H9 (cell line): ENCODE results near the gene HMGA1. TPM values are rescaled to one million over a fixed set of nuclear protein-coding genes. Genes with fewer than 3 reads are reported as not detected.

Experiments used
- DNase-seq: peaks from one replicate; pipeline ENCODE4 v3.0.0-alpha.2; 2017
- H2AFZ ChIP-seq: one replicate; pipeline ENCODE4 v1.6.1; 2013; ENCODE audit warnings: mild to moderate bottlenecking, low read length, control low read depth, moderate library complexity
- H2AK5ac ChIP-seq: 2 replicates; pipeline ENCODE4 v1.6.1; 2013; ENCODE audit warnings: low read length, control low read depth, mixed read lengths; ENCODE audit not compliant: insufficient read length
- H2BK120ac ChIP-seq: one replicate; pipeline ENCODE4 v1.6.1; 2013; ENCODE audit warnings: low read depth, mild to moderate bottlenecking, low read length, control low read depth, inconsistent platforms; ENCODE audit not compliant: poor library complexity, severe bottlenecking
- H2BK12ac ChIP-seq: 2 replicates; pipeline ENCODE4 v1.6.1; 2013; ENCODE audit warnings: low read length, control low read depth, mixed read lengths, low read depth; ENCODE audit not compliant: insufficient read length
- H2BK15ac ChIP-seq: 2 replicates; pipeline ENCODE4 v1.6.1; 2013; ENCODE audit warnings: low read depth, low read length, control low read depth
- H2BK20ac ChIP-seq: one replicate; pipeline ENCODE4 v1.6.1; 2013; ENCODE audit warnings: low read depth, mild to moderate bottlenecking, low read length, control low read depth, inconsistent platforms; ENCODE audit not compliant: poor library complexity, severe bottlenecking
- H2BK5ac ChIP-seq: 2 replicates; pipeline ENCODE4 v1.6.1; 2013; ENCODE audit warnings: low read length, control low read depth, mixed read lengths; ENCODE audit not compliant: insufficient read length
- H3K14ac ChIP-seq: 2 replicates; pipeline ENCODE4 v1.6.1; 2013; ENCODE audit warnings: low read length, control low read depth; ENCODE audit not compliant: insufficient read depth
- H3K18ac ChIP-seq: 2 replicates; pipeline ENCODE4 v1.6.1; 2013; ENCODE audit warnings: low read depth, mild to moderate bottlenecking, mixed read lengths, low read length, control low read depth; ENCODE audit not compliant: insufficient read length
- H3K23ac ChIP-seq: 2 replicates; pipeline ENCODE4 v1.6.1; 2013; ENCODE audit warnings: low read length, control low read depth, mixed read lengths, low read depth; ENCODE audit not compliant: insufficient read length
- H3K23me2 ChIP-seq: 2 replicates; pipeline ENCODE4 v1.6.1; 2013; ENCODE audit warnings: low read depth, mild to moderate bottlenecking, mixed read lengths, low read length, control low read depth; ENCODE audit not compliant: insufficient read length, poor library complexity, severe bottlenecking
- H3K27ac ChIP-seq: 2 replicates; pipeline ENCODE4 v1.5.1; 2013; ENCODE audit warnings: low read length, control low read depth, mixed read lengths, low read depth; ENCODE audit not compliant: insufficient read length
- H3K27me3 ChIP-seq: 2 replicates; pipeline ENCODE4 v1.6.1; 2013; ENCODE audit warnings: low read length, control low read depth, inconsistent platforms; ENCODE audit not compliant: insufficient read depth
- H3K4ac ChIP-seq: 2 replicates; pipeline ENCODE4 v1.6.1; 2013; ENCODE audit warnings: low read depth, mild to moderate bottlenecking, control low read depth, inconsistent platforms, low read length, moderate library complexity
- H3K4me1 ChIP-seq: 2 replicates; pipeline ENCODE4 v1.6.1; 2013; ENCODE audit warnings: low read length, control low read depth, inconsistent platforms; ENCODE audit not compliant: insufficient read depth
- H3K4me2 ChIP-seq: 2 replicates; pipeline ENCODE4 v1.6.1; 2013; ENCODE audit warnings: low read length, control low read depth, mixed read lengths; ENCODE audit not compliant: insufficient read length, insufficient read depth
- H3K56ac ChIP-seq: 2 replicates; pipeline ENCODE4 v1.6.1; 2013; ENCODE audit warnings: low read depth, mild to moderate bottlenecking, mixed read lengths, low read length, control low read depth; ENCODE audit not compliant: insufficient read length
- H3K79me1 ChIP-seq: 2 replicates; pipeline ENCODE4 v1.6.1; 2013; ENCODE audit warnings: low read depth, mild to moderate bottlenecking, moderate library complexity, low read length, control low read depth, inconsistent platforms; ENCODE audit not compliant: insufficient read depth, poor library complexity, severe bottlenecking
- H3K79me2 ChIP-seq: 2 replicates; pipeline ENCODE4 v1.6.1; 2013; ENCODE audit warnings: low read length, control low read depth, inconsistent platforms; ENCODE audit not compliant: insufficient read depth
- H3K9ac ChIP-seq: 2 replicates; pipeline ENCODE4 v1.6.1; 2013; ENCODE audit warnings: low read length, control low read depth, mixed read lengths; ENCODE audit not compliant: insufficient read length; ENCODE audit errors: extremely low read depth
- H3K9me3 ChIP-seq: one replicate; pipeline ENCODE4 v1.6.1; 2013; ENCODE audit warnings: low read depth, low read length, inconsistent platforms; ENCODE audit not compliant: control insufficient read depth
- H3T11ph ChIP-seq: one replicate; pipeline ENCODE4 v1.6.1; 2013; ENCODE audit warnings: mild to moderate bottlenecking, low read length, control low read depth, inconsistent platforms
- H4K20me1 ChIP-seq: one replicate; pipeline ENCODE4 v1.6.1; 2013; ENCODE audit not compliant: control insufficient read depth, insufficient read length, insufficient read depth
- H4K5ac ChIP-seq: 2 replicates; pipeline ENCODE4 v1.6.1; 2013; ENCODE audit warnings: low read depth, mild to moderate bottlenecking, mixed read lengths, low read length, control low read depth; ENCODE audit not compliant: insufficient read length
- H4K8ac ChIP-seq: replicated peaks from 2 replicates; pipeline ENCODE4 v1.6.1; 2013; ENCODE audit warnings: low read length, control low read depth, mixed read lengths, low read depth; ENCODE audit not compliant: insufficient read length
- H4K91ac ChIP-seq: 2 replicates; pipeline ENCODE4 v1.6.1; 2013; ENCODE audit warnings: low read depth, mild to moderate bottlenecking, moderate library complexity, mixed read lengths, low read length, control low read depth; ENCODE audit not compliant: insufficient read length
- H3K27ac Mint-ChIP-seq, 3 experiments: 2 replicates in 2 of 3; 3 replicates in 1 of 3; pipeline ENCODE4 v1.8.0; 2020 to 2021; ENCODE audit warnings: mixed read lengths in 3 of 3, mild to moderate bottlenecking in 1 of 3, moderate library complexity in 1 of 3
- H3K27me3 Mint-ChIP-seq: 2 replicates; pipeline ENCODE4 v1.8.0; 2021; ENCODE audit warnings: low read depth, mild to moderate bottlenecking, moderate library complexity, mixed read lengths
- H3K36me3 Mint-ChIP-seq, 3 experiments: 2 replicates in 2 of 3; 3 replicates in 1 of 3; pipeline ENCODE4 v1.8.0; 2020 to 2021; ENCODE audit warnings: low read depth in 3 of 3, mixed read lengths in 3 of 3; ENCODE audit not compliant: insufficient read depth in 1 of 3
- H3K4me1 Mint-ChIP-seq, 2 experiments: 2 replicates each; pipeline ENCODE4 v1.8.0; 2020; ENCODE audit warnings: mixed read lengths in 2 of 2
- H3K4me3 Mint-ChIP-seq, 2 experiments: 2 replicates in 1 of 2; 3 replicates in 1 of 2; pipeline ENCODE4 v1.8.0; 2020 to 2021; ENCODE audit warnings: mild to moderate bottlenecking in 2 of 2, mixed read lengths in 2 of 2, moderate library complexity in 1 of 2
- H3K9me3 Mint-ChIP-seq, 2 experiments: 2 replicates in 1 of 2; 3 replicates in 1 of 2; pipeline ENCODE4 v1.8.0; 2020; ENCODE audit warnings: mild to moderate bottlenecking in 2 of 2, mixed read lengths in 2 of 2, moderate library complexity in 1 of 2
- WGBS: extraction: QIAGEN DNeasy Blood & Tissue Kit; methylation state at CpG from one replicate; pipeline ENCODE4 v1.1.7; 2013; ENCODE audit warnings: missing lambda C conversion rate, low lambda C conversion rate, mixed read lengths; ENCODE audit not compliant: insufficient read length; ENCODE audit errors: extremely low coverage; 5-methylcytosine and 5-hydroxymethylcytosine counted together
- total RNA-seq: library from RNA; stranded (reverse); gene quantifications from 2 replicates; pipeline ENCODE4 v1.2.1, GENCODE V29; 2021
- TF ChIP-seq, protein P1 (sequence below): fragments of 200-600 bp; sonication (generic); conservative IDR thresholded peaks from 3 replicates; pipeline ENCODE4 v1.8.0; 2021; ENCODE audit warnings: antibody characterized with exemption, mild to moderate bottlenecking

The HMGA1 gene
- total RNA-seq, 1 experiment from 2014 or later = 2,116 TPM

DNA sequence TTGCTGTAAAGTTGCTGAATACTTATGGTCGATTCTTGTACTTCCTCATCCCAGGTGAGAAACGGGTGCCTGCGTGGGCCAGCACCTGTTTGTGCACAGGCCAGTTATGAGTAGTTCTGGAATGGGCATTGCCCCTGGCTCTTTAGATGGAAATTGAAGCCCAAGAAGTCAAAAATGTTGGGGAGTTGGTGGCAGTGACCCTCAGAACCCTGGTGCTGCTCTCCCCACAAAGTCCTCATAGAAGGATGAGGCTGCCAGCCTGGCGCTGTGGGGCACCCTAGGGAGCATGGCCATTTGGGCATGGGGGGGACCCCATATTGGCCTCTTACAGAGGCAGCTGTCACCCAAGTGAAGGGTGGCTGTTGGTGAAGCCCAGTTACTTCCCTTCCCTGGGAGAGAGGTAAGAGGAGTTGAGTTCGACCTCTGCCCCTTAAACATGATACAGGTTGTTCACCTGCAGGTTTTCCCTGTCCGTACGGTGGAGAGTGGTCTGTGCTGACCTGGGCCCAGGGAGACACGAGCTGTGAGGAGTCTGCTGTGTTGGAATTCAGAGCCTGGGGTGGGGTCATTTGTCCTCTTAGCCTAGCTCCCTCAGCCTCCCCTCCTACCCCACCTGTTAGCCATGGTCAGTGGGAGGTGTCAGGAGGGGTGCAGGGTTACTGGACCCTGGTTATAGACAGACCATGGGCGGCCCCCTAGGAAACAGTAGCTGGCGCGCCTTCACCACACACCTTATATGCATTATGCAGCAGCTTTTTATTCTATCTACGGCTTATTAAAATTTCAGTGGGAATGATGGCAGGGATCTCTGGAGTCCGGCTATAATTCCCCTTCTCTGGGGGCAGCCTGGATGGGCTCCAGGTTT is 4.9 kb downstream of the HMGA1 start:
- H4K91ac ChIP-seq = no peak overlapping the region
- Mint-ChIP-seq H3K9me3 (no peaks in the 10 kb centered on the region; a peak in 1 of 5 replicates), H3K4me3 (peak overlapping the region; percentile 57 to 88), H3K36me3 (peaks cover 60 to 82% (median 72%) of the 10 kb centered on the region in 3 experiments), H3K4me1 (peaks cover 53 to 72% of the 10 kb centered on the region in 2 experiments), H3K27ac (peak overlapping the region; percentile 46 to 96 (median 73); a peak in 3 of 7 replicates), H3K27me3 (no peaks in the 10 kb centered on the region; the same call in 1 of the 2 replicates)
- WGBS = no CpG with 5 or more reads among the region's 13 CpGs
- H2AFZ ChIP-seq = no peak overlapping the region
- H3K27me3 ChIP-seq = no peaks in the 10 kb centered on the region
- H3K4me1 ChIP-seq = peaks cover 6% of the 10 kb centered on the region
- H3K4ac ChIP-seq = no peak overlapping the region
- no peak overlapping the region for H3K56ac ChIP-seq
- H3K4me2 ChIP-seq = no peak overlapping the region
- H3K9me3 ChIP-seq = no peaks in the 10 kb centered on the region
- H3K18ac ChIP-seq = no peak overlapping the region
- H3K79me2 ChIP-seq = peaks cover 35% of the 10 kb centered on the region; the same call in 1 of the 2 replicates
- H4K20me1 ChIP-seq = no peaks in the 10 kb centered on the region
- H2AK5ac ChIP-seq = no peak overlapping the region
- H3T11ph ChIP-seq = no peak overlapping the region
- H3K23me2 ChIP-seq = peaks cover 4% of the 10 kb centered on the region
- TF ChIP-seq, protein P1, sequence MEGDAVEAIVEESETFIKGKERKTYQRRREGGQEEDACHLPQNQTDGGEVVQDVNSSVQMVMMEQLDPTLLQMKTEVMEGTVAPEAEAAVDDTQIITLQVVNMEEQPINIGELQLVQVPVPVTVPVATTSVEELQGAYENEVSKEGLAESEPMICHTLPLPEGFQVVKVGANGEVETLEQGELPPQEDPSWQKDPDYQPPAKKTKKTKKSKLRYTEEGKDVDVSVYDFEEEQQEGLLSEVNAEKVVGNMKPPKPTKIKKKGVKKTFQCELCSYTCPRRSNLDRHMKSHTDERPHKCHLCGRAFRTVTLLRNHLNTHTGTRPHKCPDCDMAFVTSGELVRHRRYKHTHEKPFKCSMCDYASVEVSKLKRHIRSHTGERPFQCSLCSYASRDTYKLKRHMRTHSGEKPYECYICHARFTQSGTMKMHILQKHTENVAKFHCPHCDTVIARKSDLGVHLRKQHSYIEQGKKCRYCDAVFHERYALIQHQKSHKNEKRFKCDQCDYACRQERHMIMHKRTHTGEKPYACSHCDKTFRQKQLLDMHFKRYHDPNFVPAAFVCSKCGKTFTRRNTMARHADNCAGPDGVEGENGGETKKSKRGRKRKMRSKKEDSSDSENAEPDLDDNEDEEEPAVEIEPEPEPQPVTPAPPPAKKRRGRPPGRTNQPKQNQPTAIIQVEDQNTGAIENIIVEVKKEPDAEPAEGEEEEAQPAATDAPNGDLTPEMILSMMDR = no peak
- no peak overlapping the region for H4K5ac ChIP-seq
- H3K27ac ChIP-seq = no peak overlapping the region
- no peak overlapping the region; the same call in 1 of the 2 replicates for H3K14ac ChIP-seq
- no peak overlapping the region for H2BK15ac ChIP-seq
- DNase-seq = no peak
- H2BK5ac ChIP-seq = no peak overlapping the region
- no peak overlapping the region for H2BK12ac ChIP-seq
- no peak overlapping the region for H2BK120ac ChIP-seq
- no peak overlapping the region for H3K23ac ChIP-seq
- H3K9ac ChIP-seq = no peak overlapping the region
- no peak overlapping the region for H2BK20ac ChIP-seq
- no peak overlapping the region for H4K8ac ChIP-seq
- H3K79me1 ChIP-seq = peaks cover 9% of the 10 kb centered on the region
